HepG2 (cell line): Measurements from ENCODE around the gene MATK. TPM values are rescaled to one million over a fixed set of nuclear protein-coding genes. Genes with fewer than 3 reads are reported as not detected.

Experiments
- ATAC-seq: fragments of 200-7000 bp; cut with Tn5 transposase; 3 replicates; pipeline ENCODE4 v1.9.1; 2020; ENCODE audit warnings: mild to moderate bottlenecking, moderate library complexity
- BruUV-seq: library from RNA; stranded (reverse); fragments of 400-500 nt; replicated peaks from 2 replicates; lab custom pipeline; 2021; lab: Mats Ljungman, UMichigan
- CTCF ChIA-PET: fragments of 300-600 bp; formaldehyde crosslinking; extraction: SDS; loops from one replicate; lab custom pipeline; 2021; ENCODE audit warnings: low total read pairs, inconsistent platforms, low intra/inter-chr PET ratio; lab: Yijun Ruan, JAX
- POLR2A ChIA-PET: fragments of 350-600 bp; sonication (Branson Sonifier 250); formaldehyde crosslinking; loops from one replicate; lab custom pipeline; 2020; ENCODE audit warnings: antibody characterized with exemption, inconsistent platforms; lab: Yijun Ruan, JAX
- DNase-seq: peaks from one replicate; pipeline ENCODE4 v3.0.0-alpha.2; 2015; ENCODE audit warnings: low spot score
- FAIRE-seq: peaks from 3 replicates; lab custom pipeline; 2011; peaks lifted over from hg19 to GRCh38; lab: Jason Lieb, UNC
- H2AFZ ChIP-seq: one replicate; pipeline ENCODE4 v1.6.1; 2011; ENCODE audit warnings: low read length, inconsistent platforms
- H3K27ac ChIP-seq: fragments of 300-600 bp; 3 replicates; pipeline ENCODE4 v1.8.0; 2011; ENCODE audit warnings: mixed run types, mild to moderate bottlenecking, mixed read lengths, low read length, inconsistent platforms; ENCODE audit not compliant: insufficient read depth; ENCODE audit errors: extremely low read length
- H3K27me3 ChIP-seq, 2 experiments: fragments of 200-600 bp in 1 of 2; 2 replicates in 1 of 2; 3 replicates in 1 of 2; pipeline versions ENCODE4 v1.6.0 to v1.8.0; 2011; ENCODE audit warnings: low read length in 2 of 2, mild to moderate bottlenecking in 2 of 2, moderate library complexity in 2 of 2, inconsistent platforms in 1 of 2; ENCODE audit not compliant: insufficient read depth in 2 of 2, control insufficient read depth in 1 of 2
- H3K36me3 ChIP-seq, 2 experiments: fragments of 200-600 bp in 1 of 2; replicated peaks in 1 of 2; 2 replicates in 1 of 2; 3 replicates in 1 of 2; pipeline versions ENCODE4 v1.5.1 to v1.8.0; 2011; ENCODE audit warnings: low read length in 2 of 2, inconsistent platforms in 1 of 2; ENCODE audit not compliant: insufficient read depth in 2 of 2, control insufficient read depth in 1 of 2
- H3K4me1 ChIP-seq: 2 replicates; pipeline ENCODE4 v1.5.1; 2012; ENCODE audit warnings: low read length, inconsistent platforms; ENCODE audit not compliant: insufficient read depth
- H3K4me2 ChIP-seq: 2 replicates; pipeline ENCODE4 v1.6.0; 2011; ENCODE audit warnings: low read depth, low read length, inconsistent platforms
- H3K4me3 ChIP-seq, 3 experiments: fragments of 200-600 bp in 1 of 3; sonication (generic), shearing (Covaris generic) in 1 of 3; replicated peaks in 1 of 3; 2 replicates each; pipeline ENCODE4 v1.5.1; 2011 to 2016; ENCODE audit warnings: low read length in 3 of 3, inconsistent platforms in 2 of 3, low read depth in 2 of 3, mild to moderate bottlenecking in 2 of 3, control low read depth in 1 of 3, mixed read lengths in 1 of 3; ENCODE audit not compliant: insufficient read depth in 1 of 3
- H3K79me2 ChIP-seq: one replicate; pipeline ENCODE4 v1.6.1; 2011; ENCODE audit warnings: low read length, inconsistent platforms; ENCODE audit not compliant: insufficient read depth
- H3K9ac ChIP-seq: 2 replicates; pipeline ENCODE4 v1.6.0; 2011; ENCODE audit warnings: mild to moderate bottlenecking, low read depth, low read length, inconsistent platforms; ENCODE audit not compliant: insufficient read depth
- H3K9me3 ChIP-seq: 2 replicates; pipeline ENCODE4 v1.5.1; 2012; ENCODE audit warnings: mild to moderate bottlenecking, low read length
- H4K20me1 ChIP-seq: 2 replicates; pipeline ENCODE4 v1.6.0; 2011; ENCODE audit warnings: inconsistent platforms, mild to moderate bottlenecking, low read length, moderate library complexity; ENCODE audit not compliant: insufficient read depth
- AGO1 ChIP-seq: fragments of 200-400 bp; formaldehyde crosslinking; IDR thresholded peaks from 2 replicates; pipeline ENCODE4 v1.6.1; 2017; ENCODE audit warnings: mild to moderate bottlenecking, low read depth, low read length, moderate library complexity; ENCODE audit not compliant: poor library complexity, severe bottlenecking
- ATF1 ChIP-seq: IDR thresholded peaks from 2 replicates; pipeline ENCODE4 v1.6.1; 2016; ENCODE audit warnings: mild to moderate bottlenecking, control low read depth
- BRCA1 ChIP-seq: sonication (generic); formaldehyde crosslinking; IDR thresholded peaks from 2 replicates; pipeline ENCODE4 v1.4.0; 2020; ENCODE audit warnings: missing genetic modification reagents
- MTF2 ChIP-seq: sonication (generic); formaldehyde crosslinking; IDR thresholded peaks from 2 replicates; pipeline ENCODE4 v1.5.0; 2020; ENCODE audit warnings: missing genetic modification reagents, borderline replicate concordance
- STAT6 ChIP-seq: sonication (generic); formaldehyde crosslinking; IDR thresholded peaks from 2 replicates; pipeline ENCODE4 v1.4.0; 2020; ENCODE audit warnings: missing genetic modification reagents, mild to moderate bottlenecking, borderline replicate concordance
- TRIM24 ChIP-seq: sonication (generic); formaldehyde crosslinking; IDR thresholded peaks from 2 replicates; pipeline ENCODE4 v1.8.0; 2022; ENCODE audit warnings: mild to moderate bottlenecking, missing genetic modification reagents
- ZNF274 ChIP-seq: sonication (generic); formaldehyde crosslinking; IDR thresholded peaks from 2 replicates; pipeline ENCODE4 v1.5.1; 2020; ENCODE audit warnings: mild to moderate bottlenecking, missing genetic modification reagents
- ZNF773 ChIP-seq: sonication (generic); formaldehyde crosslinking; IDR thresholded peaks from 2 replicates; pipeline ENCODE4 v1.4.0; 2020; ENCODE audit warnings: missing genetic modification reagents, borderline replicate concordance
- ZNF775 ChIP-seq: sonication (generic); formaldehyde crosslinking; IDR thresholded peaks from 2 replicates; pipeline ENCODE4 v1.4.0; 2020; ENCODE audit warnings: missing genetic modification reagents, mild to moderate bottlenecking, moderate library complexity, borderline replicate concordance
- ZSCAN25 ChIP-seq: sonication (generic); formaldehyde crosslinking; IDR thresholded peaks from 2 replicates; pipeline ENCODE4 v1.8.0; 2022; ENCODE audit warnings: mild to moderate bottlenecking, missing genetic modification reagents
- WGBS: methylation state at CpG from one replicate; pipeline ENCODE4 v1.1.6; 2017; ENCODE audit warnings: low lambda C conversion rate; 5-methylcytosine and 5-hydroxymethylcytosine counted together
- in situ Hi-C: cut with HindIII; loops from 2 replicates; pipeline ENCODE4 v1.10.0; 2017; ENCODE audit warnings: low pct_unique_long_range_greater_than_20kb; ENCODE audit not compliant: extremely low pct_ligation_motif_present
- intact Hi-C: fragments of 100-400 bp; cut with micrococcal nuclease; formaldehyde crosslinking; loops from one replicate; pipeline ENCODE4 v1.10.0; 2022; ENCODE audit not compliant: unreplicated experiment
- polyA plus RNA-seq, 8 experiments: library from polyadenylated mRNA; depleted of rRNA in 3 of 8; stranded (reverse) in 7 of 8; unstranded in 1 of 8; fragments of >200 nt; fragmentation: Illumina TruSeq in 4 of 8; extraction: Trizol in 4 of 8; gene quantifications; 2 replicates each; pipeline versions ENCODE4 v1.2.1 to v1.2.3, GENCODE V29; 2011 to 2016; ENCODE audit warnings: low read depth in 4 of 8, missing spikeins in 1 of 8, mixed read lengths in 1 of 8; ENCODE audit not compliant: insufficient read depth in 1 of 8
- total RNA-seq, 5 experiments: library from RNA; depleted of rRNA; stranded (reverse); fragments of >200 nt; fragmentation: Illumina TruSeq; extraction: Trizol; gene quantifications; 2 replicates each; pipeline ENCODE4 v1.2.3, GENCODE V29; 2016; ENCODE audit warnings: low read depth in 1 of 5
- TF ChIP-seq, protein P1 (sequence below): sonication (generic); formaldehyde crosslinking; IDR thresholded peaks from 2 replicates; pipeline ENCODE4 v1.4.0; 2020; ENCODE audit warnings: missing genetic modification reagents; ENCODE audit errors: not compliant biosample characterization
- TF ChIP-seq, protein P2 (sequence below): sonication (generic); formaldehyde crosslinking; IDR thresholded peaks from 2 replicates; pipeline ENCODE4 v1.4.0; 2020; ENCODE audit warnings: missing genetic modification reagents

MATK gene
- total and polyA plus RNA-seq, 2 of the 13 experiments (the other 11 are each of a cell fraction or from before 2014, with no cell fraction given) = 0.09 TPM; not detected in 1

- H3K36me3 ChIP-seq = no peaks in the 10 kb centered on the region
- H3K4me3 ChIP-seq = no peak overlapping the region
- H3K4me2 ChIP-seq = no peak overlapping the region
- intact Hi-C loops = no loop called here
- H3K9ac ChIP-seq = no peak overlapping the region
- H4K20me1 ChIP-seq = no peaks in the 10 kb centered on the region
- TF ChIP-seq ZNF775 (CRISPR knock-in tag) (no peak), ZSCAN25 (CRISPR knock-in tag) (no peak)
- TF ChIP-seq, protein P1, sequence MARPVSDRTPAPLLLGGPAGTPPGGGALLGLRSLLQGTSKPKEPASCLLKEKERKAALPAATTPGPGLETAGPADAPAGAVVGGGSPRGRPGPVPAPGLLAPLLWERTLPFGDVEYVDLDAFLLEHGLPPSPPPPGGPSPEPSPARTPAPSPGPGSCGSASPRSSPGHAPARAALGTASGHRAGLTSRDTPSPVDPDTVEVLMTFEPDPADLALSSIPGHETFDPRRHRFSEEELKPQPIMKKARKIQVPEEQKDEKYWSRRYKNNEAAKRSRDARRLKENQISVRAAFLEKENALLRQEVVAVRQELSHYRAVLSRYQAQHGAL = no peak
- no peak overlapping the region for H3K27ac ChIP-seq
- ATAC-seq (no peak), FAIRE-seq (no peak), DNase-seq (no peak)
- no TSS peak for BruUV-seq
- in situ Hi-C loops = no loop called here
- no peaks in the 10 kb centered on the region for H3K9me3 ChIP-seq
- 34% methylated on average over 6 of the region's 6 CpGs for WGBS
- no peaks in the 10 kb centered on the region for H3K79me2 ChIP-seq
- no peaks in the 10 kb centered on the region for H3K4me1 ChIP-seq
- ChIA-PET POLR2A (no interaction called here), CTCF (no interaction called here)
- H3K27me3 ChIP-seq = peaks cover 8 to 20% of the 10 kb centered on the region in 2 experiments; a peak in 4 of 5 replicates
- H2AFZ ChIP-seq = no peak overlapping the region
Observed at GRCh38 chr19:3790209-3790734, 4.1 kb upstream of the MATK start.

GRCh38 chr19:3788996-3789778 is 3.0 kb upstream of the MATK start:
- no peak for ATAC-seq
- Histone ChIP-seq H3K9ac (no peak overlapping the region), H3K4me3 (no peak overlapping the region), H3K9me3 (no peaks in the 10 kb centered on the region), H3K27me3 (peaks cover 12 to 31% of the 10 kb centered on the region in 2 experiments; a peak in 4 of 5 replicates), H3K36me3 (no peaks in the 10 kb centered on the region), H3K4me2 (no peak overlapping the region), H2AFZ (no peak overlapping the region), H4K20me1 (no peaks in the 10 kb centered on the region), H3K79me2 (no peaks in the 10 kb centered on the region), H3K27ac (no peak overlapping the region), H3K4me1 (no peaks in the 10 kb centered on the region)
- intact Hi-C loops (no loop called here), in situ Hi-C loops (no loop called here)
- FAIRE-seq = no peak
- 11% methylated on average over 9 of the region's 16 CpGs for WGBS
- DNase-seq = no peak
- ChIA-PET CTCF (no interaction called here), POLR2A (interaction anchor here (0.8 kb wide), 1 partner anchor 26 kb away, joined by 3 read pairs; no protein-coding TSS in a partner anchor)
- BruUV-seq = no TSS peak
- no peak for TF ChIP-seq ZNF773 (CRISPR knock-in tag)
- no peak for TF ChIP-seq ATF1 (CRISPR knock-in tag)
- no peak for TF ChIP-seq ZNF274
- TF ChIP-seq, protein P2, sequence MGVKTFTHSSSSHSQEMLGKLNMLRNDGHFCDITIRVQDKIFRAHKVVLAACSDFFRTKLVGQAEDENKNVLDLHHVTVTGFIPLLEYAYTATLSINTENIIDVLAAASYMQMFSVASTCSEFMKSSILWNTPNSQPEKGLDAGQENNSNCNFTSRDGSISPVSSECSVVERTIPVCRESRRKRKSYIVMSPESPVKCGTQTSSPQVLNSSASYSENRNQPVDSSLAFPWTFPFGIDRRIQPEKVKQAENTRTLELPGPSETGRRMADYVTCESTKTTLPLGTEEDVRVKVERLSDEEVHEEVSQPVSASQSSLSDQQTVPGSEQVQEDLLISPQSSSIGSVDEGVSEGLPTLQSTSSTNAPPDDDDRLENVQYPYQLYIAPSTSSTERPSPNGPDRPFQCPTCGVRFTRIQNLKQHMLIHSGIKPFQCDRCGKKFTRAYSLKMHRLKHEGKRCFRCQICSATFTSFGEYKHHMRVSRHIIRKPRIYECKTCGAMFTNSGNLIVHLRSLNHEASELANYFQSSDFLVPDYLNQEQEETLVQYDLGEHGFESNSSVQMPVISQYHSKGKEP (CRISPR knock-in tag) = no peak
- TF ChIP-seq TRIM24 (CRISPR knock-in tag) = no peak
- TF ChIP-seq MTF2 (CRISPR knock-in tag) = no peak
- no peak for TF ChIP-seq AGO1
- TF ChIP-seq BRCA1 (CRISPR knock-in tag) = no peak
- TF ChIP-seq STAT6 (CRISPR knock-in tag) = no peak
